22Rv1 (cell line): ENCODE data around the gene TMEM236.

Experiments used
- CTCF ChIP-seq: fragments of 450-650 bp; IDR thresholded peaks from 2 replicates; pipeline ENCODE4 v1.5.1; 2017; ENCODE audit warnings: mild to moderate bottlenecking
- ZFX ChIP-seq: fragments of 450-650 bp; IDR thresholded peaks from 2 replicates; pipeline ENCODE4 v1.6.1; 2017; ENCODE audit warnings: antibody characterized with exemption, borderline replicate concordance

GRCh38 chr10:17819836-17820235 is 67.8 kb downstream of the TMEM236 start:
- no peak for TF ChIP-seq CTCF
- no peak for TF ChIP-seq ZFX
